Daoy (cell line): ENCODE results near the gene SMIM28. TPM values are rescaled to one million over a fixed set of nuclear protein-coding genes. Genes with fewer than 3 reads are reported as not detected.
"Not testable (repeated sequence)": the region's sequence is repeated elsewhere in the genome, so short reads cannot be mapped to it uniquely, and the experiment has no call there.

Experiments used
- DNase-seq: peaks from one replicate; pipeline ENCODE4 v3.0.0-alpha.2; 2015; ENCODE audit warnings: low read depth
- total RNA-seq: library from RNA; depleted of rRNA; stranded (reverse); fragments of >200 nt; shearing (Covaris generic); gene quantifications from 2 replicates; pipeline ENCODE4 v1.2.3, GENCODE V29; 2014

Gene SMIM28
- total RNA-seq, 1 experiment from 2014 or later: not detected

GRCh38 chr6:138405816-138406413 lies 28.2 kb downstream of the SMIM28 start:
- no peak for DNase-seq

- DNase-seq: no peak
Observed at GRCh38 chr6:138406443-138406842, 28.7 kb downstream of the SMIM28 start.

- DNase-seq: no peak
Observed at GRCh38 chr6:138410048-138410735, 32.5 kb downstream of the SMIM28 start.

GRCh38 chr6:138410972-138411880 lies 33.5 kb downstream of the SMIM28 start:
- DNase-seq: peak; percentile 81

- no peak for DNase-seq
Observed at GRCh38 chr6:138415125-138415524, 37.4 kb downstream of the SMIM28 start.

GRCh38 chr6:138416206-138416605 lies 38.5 kb downstream of the SMIM28 start:
- no peak for DNase-seq

- DNase-seq: no peak
Observed at GRCh38 chr6:138417493-138418117, 39.9 kb downstream of the SMIM28 start.

GRCh38 chr6:138418118-138418742 lies 40.5 kb downstream of the SMIM28 start:
- no peak for DNase-seq

- no peak for DNase-seq
Observed at GRCh38 chr6:138419766-138420165, 42.1 kb downstream of the SMIM28 start.

- no peak for DNase-seq
Observed at GRCh38 chr6:138420356-138420755, 42.7 kb downstream of the SMIM28 start.

- no peak for DNase-seq
Observed at GRCh38 chr6:138421089-138421488, 43.4 kb downstream of the SMIM28 start.

- no peak for DNase-seq
Observed at GRCh38 chr6:138421608-138422007, 43.9 kb downstream of the SMIM28 start.

GRCh38 chr6:138422861-138423260 lies 45.2 kb downstream of the SMIM28 start:
- no peak for DNase-seq

GRCh38 chr6:138424004-138424904 lies 46.5 kb downstream of the SMIM28 start:
- DNase-seq: no peak

- not testable (repeated sequence) for DNase-seq
Observed at GRCh38 chr6:138425256-138425655, 47.6 kb downstream of the SMIM28 start.

GRCh38 chr6:138426500-138427123 lies 48.9 kb downstream of the SMIM28 start:
- DNase-seq: no peak

- DNase-seq: no peak
Observed at GRCh38 chr6:138427701-138428100, 50.0 kb downstream of the SMIM28 start.

GRCh38 chr6:138428944-138429598 lies 51.4 kb downstream of the SMIM28 start:
- no peak for DNase-seq

- no peak for DNase-seq
Observed at GRCh38 chr6:138429761-138430160, 52.1 kb downstream of the SMIM28 start.
